ENCODE data around the gene GNAI2.
"Not testable (repeated sequence)": the region's sequence is repeated elsewhere in the genome, so short reads cannot be mapped to it uniquely, and the experiment has no call there.

The GNAI2 gene

GRCh38 chr3:50249457-50249856, 13.5 kb downstream of the GNAI2 start:
- DNase-seq = no peak

GRCh38 chr3:50250514-50250913, 14.5 kb downstream of the GNAI2 start:
- DNase-seq = no peak

- DNase-seq = no peak
Observed at GRCh38 chr3:50251220-50251619, 15.2 kb downstream of the GNAI2 start.

GRCh38 chr3:50254577-50255250, 18.7 kb downstream of the GNAI2 start:
- DNase-seq = no peak

GRCh38 chr3:50255251-50255615, 19.2 kb downstream of the GNAI2 start:
- DNase-seq = no peak

- DNase-seq = peak; percentile 27 to 38
Observed at GRCh38 chr3:50256978-50257890, 21.2 kb downstream of the GNAI2 start.

- no peak for DNase-seq
Observed at GRCh38 chr3:50258029-50258680, 22.2 kb downstream of the GNAI2 start.

- no peak for DNase-seq
Observed at GRCh38 chr3:50258979-50259378, 23.0 kb downstream of the GNAI2 start.

GRCh38 chr3:50259432-50260026, 23.5 kb downstream of the GNAI2 start:
- no peak for DNase-seq

- peak; percentile 71 to 78 for DNase-seq
Observed at GRCh38 chr3:50260027-50260941, 24.3 kb downstream of the GNAI2 start.

GRCh38 chr3:50260942-50261441, 25.0 kb downstream of the GNAI2 start:
- DNase-seq = no peak

- no peak for DNase-seq
Observed at GRCh38 chr3:50261505-50261904, 25.5 kb downstream of the GNAI2 start.

- not testable (repeated sequence) for DNase-seq
Observed at GRCh38 chr3:50262200-50262599, 26.2 kb downstream of the GNAI2 start.

GRCh38 chr3:50262778-50263177, 26.8 kb downstream of the GNAI2 start:
- DNase-seq = no peak

GRCh38 chr3:50263478-50264382, 27.7 kb downstream of the GNAI2 start:
- DNase-seq = no peak

- DNase-seq = no peak
Observed at GRCh38 chr3:50264383-50264963, 28.5 kb downstream of the GNAI2 start.

GRCh38 chr3:50264964-50265485, 29.0 kb downstream of the GNAI2 start:
- DNase-seq = no peak

- DNase-seq = no peak
Observed at GRCh38 chr3:50265571-50265970, 29.6 kb downstream of the GNAI2 start.

- no peak for DNase-seq
Observed at GRCh38 chr3:50266017-50266416, 30.0 kb downstream of the GNAI2 start.

- DNase-seq = no peak
Observed at GRCh38 chr3:50266836-50267235, 30.8 kb downstream of the GNAI2 start.

Data from Kasumi-1 (cell line).